GM12878 (cell line): ENCODE measurements around the gene POLD4. TPM values are rescaled to one million over a fixed set of nuclear protein-coding genes. Genes with fewer than 3 reads are reported as not detected.

Source experiments
- ATAC-seq: fragments of 200-7000 bp; cut with Tn5 transposase; 3 replicates; pipeline ENCODE4 v1.9.1; 2020; ENCODE audit warnings: mild to moderate bottlenecking, moderate library complexity
- BruUV-seq: library from RNA; stranded (reverse); fragments of 400-500 nt; replicated peaks from 2 replicates; lab custom pipeline; 2021; lab: Mats Ljungman, UMichigan
- CTCF ChIA-PET: fragments of 300-600 bp; sonication (Branson Sonifier 250); formaldehyde crosslinking; extraction: SDS; loops from one replicate; lab custom pipeline; 2021; ENCODE audit warnings: inconsistent platforms; lab: Yijun Ruan, JAX
- POLR2A ChIA-PET: fragments of 350-600 bp; formaldehyde crosslinking; extraction: SDS; loops from one replicate; lab custom pipeline; 2021; ENCODE audit warnings: inconsistent platforms; lab: Charles Lee
- RAD21 ChIA-PET: fragments of 300-600 bp; sonication (Branson Sonifier 250); formaldehyde crosslinking; loops from one replicate; lab custom pipeline; 2023; ENCODE audit warnings: antibody characterized with exemption; ENCODE audit not compliant: unreplicated experiment; lab: Charles Lee
- SMC1A ChIA-PET: fragments of 300-600 bp; sonication (Branson Sonifier 250); formaldehyde crosslinking; loops from one replicate; lab custom pipeline; 2023; ENCODE audit not compliant: unreplicated experiment, uncharacterized antibody; lab: Charles Lee
- DNase-seq: peaks from one replicate; pipeline ENCODE4 v3.0.0-alpha.2; 2011; ENCODE audit warnings: low read depth, low spot score
- FAIRE-seq: peaks from 3 replicates; lab custom pipeline; 2011; peaks lifted over from hg19 to GRCh38; lab: Jason Lieb, UNC
- H2AFZ ChIP-seq: 2 replicates; pipeline ENCODE4 v1.6.0; 2011; ENCODE audit warnings: low read depth, low read length, control low read depth; ENCODE audit not compliant: control insufficient read depth
- H3K27ac ChIP-seq: 2 replicates; pipeline ENCODE4 v1.5.1; 2011; ENCODE audit warnings: control low read depth; ENCODE audit not compliant: control insufficient read depth, insufficient read depth
- H3K27me3 ChIP-seq, 2 experiments: replicated peaks in 1 of 2; 2 replicates each; pipeline versions ENCODE4 v1.6.0 to v1.6.1; 2011; ENCODE audit warnings: low read length in 1 of 2; ENCODE audit not compliant: control insufficient read depth in 2 of 2, insufficient read depth in 2 of 2
- H3K36me3 ChIP-seq, 2 experiments: 2 replicates each; pipeline ENCODE4 v1.5.1; 2011; ENCODE audit warnings: low read length in 1 of 2; ENCODE audit not compliant: control insufficient read depth in 2 of 2, insufficient read depth in 2 of 2
- H3K4me1 ChIP-seq: 2 replicates; pipeline ENCODE4 v1.6.1; 2011; ENCODE audit warnings: mild to moderate bottlenecking, low read length, moderate library complexity, mixed read lengths; ENCODE audit not compliant: control insufficient read depth, insufficient read depth
- H3K4me2 ChIP-seq: 2 replicates; pipeline ENCODE4 v1.6.0; 2011; ENCODE audit warnings: control low read depth; ENCODE audit not compliant: control insufficient read depth, insufficient read depth
- H3K4me3 ChIP-seq: fragments of 200-600 bp; sonication (generic); 2 replicates; pipeline ENCODE4 v1.5.1; 2016
- H3K79me2 ChIP-seq: 2 replicates; pipeline ENCODE4 v1.6.0; 2011; ENCODE audit warnings: low read length; ENCODE audit not compliant: control insufficient read depth, insufficient read depth
- H3K9ac ChIP-seq: 2 replicates; pipeline ENCODE4 v1.8.0; 2011; ENCODE audit warnings: low read length, control low read depth, mixed read lengths; ENCODE audit not compliant: control insufficient read depth, insufficient read depth
- H3K9me3 ChIP-seq: replicated peaks from 3 replicates; pipeline ENCODE4 v1.5.1; 2011; ENCODE audit warnings: mild to moderate bottlenecking, low read length; ENCODE audit not compliant: control insufficient read depth, insufficient read depth
- H4K20me1 ChIP-seq: 2 replicates; pipeline ENCODE4 v1.6.0; 2011; ENCODE audit not compliant: control insufficient read depth, insufficient read depth
- E2F8 ChIP-seq: fragments of 450-650 bp; IDR thresholded peaks from 2 replicates; pipeline ENCODE4 v1.6.1; 2018; ENCODE audit warnings: mild to moderate bottlenecking, low read depth, moderate library complexity; ENCODE audit not compliant: partially characterized antibody
- HDAC2 ChIP-seq: fragments of 200-600 bp; sonication (generic); IDR thresholded peaks from 2 replicates; pipeline ENCODE4 v1.6.1; 2017
- JUNB ChIP-seq: IDR thresholded peaks from 2 replicates; pipeline ENCODE4 v1.6.1; 2016; ENCODE audit warnings: antibody characterized with exemption, mild to moderate bottlenecking
- LARP7 ChIP-seq: fragments of 450-650 bp; IDR thresholded peaks from 2 replicates; pipeline ENCODE4 v1.6.1; 2017; ENCODE audit warnings: mild to moderate bottlenecking
- MYB ChIP-seq: fragments of 150-350 bp; IDR thresholded peaks from 2 replicates; pipeline ENCODE4 v1.6.1; 2014; ENCODE audit warnings: mild to moderate bottlenecking, low read depth, low read length, borderline replicate concordance
- NR2C1 ChIP-seq: fragments of 450-650 bp; IDR thresholded peaks from 2 replicates; pipeline ENCODE4 v1.6.1; 2017; ENCODE audit warnings: antibody characterized with exemption, mild to moderate bottlenecking, moderate library complexity
- POLR2AphosphoS2 ChIP-seq: IDR thresholded peaks from 2 replicates; pipeline ENCODE4 v1.6.1; 2011; ENCODE audit warnings: low read depth, mild to moderate bottlenecking, low read length, improper control_type of control experiment, moderate library complexity
- SKIL ChIP-seq: fragments of 450-650 bp; IDR thresholded peaks from 2 replicates; pipeline ENCODE4 v1.6.1; 2017; ENCODE audit warnings: mild to moderate bottlenecking, low read depth, inconsistent platforms; ENCODE audit not compliant: poor library complexity, severe bottlenecking
- TCF12 ChIP-seq: IDR thresholded peaks from 2 replicates; pipeline ENCODE4 v1.6.1; 2011; ENCODE audit warnings: low read depth, mild to moderate bottlenecking, low read length
- WGBS: methylation state at CpG from one replicate; pipeline ENCODE4 v1.1.6; 2016; ENCODE audit warnings: low lambda C conversion rate; ENCODE audit not compliant: insufficient replicate concordance, insufficient coverage; ENCODE audit errors: missing lambda C conversion rate; 5-methylcytosine and 5-hydroxymethylcytosine counted together
- in situ Hi-C: fragments of 300-500 bp; cut with MboI; formaldehyde crosslinking; loops from 9 replicates; pipeline ENCODE4 v1.14.3; 2018; ENCODE audit warnings: mixed read lengths
- intact Hi-C: fragments of 100-400 bp; cut with micrococcal nuclease; formaldehyde crosslinking; loops from one replicate; pipeline ENCODE4 v1.14.2; 2022; ENCODE audit not compliant: unreplicated experiment
- polyA plus RNA-seq, 11 experiments: library from polyadenylated mRNA; depleted of rRNA in 4 of 11; unstranded in 6 of 11; stranded (reverse) in 5 of 11; fragments of >200 nt; fragmentation: Nextera tagmentation in 4 of 11; fragmentation: Illumina TruSeq in 1 of 11; extraction: Ambion mirVana in 4 of 11; extraction: Trizol in 1 of 11; gene quantifications; 1 replicate in 1 of 11; 2 replicates in 10 of 11; pipeline versions ENCODE4 v1.2.1 to v1.2.3, GENCODE V29; 2011 to 2016; ENCODE audit warnings: inconsistent platforms in 2 of 11, missing spikeins in 2 of 11, low read depth in 1 of 11
- total RNA-seq, 4 experiments: library from RNA; depleted of rRNA in 3 of 4; stranded (reverse); fragments of >200 nt in 3 of 4; fragmentation: Illumina TruSeq in 1 of 4; extraction: Trizol in 1 of 4; gene quantifications; 2 replicates each; pipeline versions ENCODE4 v1.2.1 to v1.2.3, GENCODE V29; 2013 to 2021

POLD4 gene
- total and polyA plus RNA-seq, 10 of the 15 experiments (the other 5 are each of a cell fraction or from before 2014, with no cell fraction given), result 8.1 to 176 (median 88.1) TPM

- no peak for TF ChIP-seq SKIL
- TF ChIP-seq JUNB, result no peak
- no peak for TF ChIP-seq E2F8
- no peak for TF ChIP-seq NR2C1
Observed at GRCh38 chr11:67311051-67311555, 42.2 kb downstream of the POLD4 start (continued).

GRCh38 chr11:67310246-67311050, 42.9 kb downstream of the POLD4 start:
- FAIRE-seq, result no peak
- H3K4me2 ChIP-seq, result no peak overlapping the region

More at GRCh38 chr11:67310246-67311050, 42.9 kb downstream of the POLD4 start:
- ChIA-PET SMC1A (no interaction called here), RAD21 (interaction anchor here (1.7 kb wide), 1 partner anchor 48 kb away, joined by 4 read pairs; no protein-coding TSS in a partner anchor), CTCF (interaction anchor here (1.2 kb wide), 1 partner anchor 33 kb away, joined by 4 read pairs; no protein-coding TSS in a partner anchor), POLR2A (interaction anchor here (1.1 kb wide), 1 partner anchor 22 kb away, joined by 4 read pairs; no protein-coding TSS in a partner anchor)
- Histone ChIP-seq H3K4me3 (no peak overlapping the region), H4K20me1 (no peaks in the 10 kb centered on the region), H3K27me3 (no peaks in the 10 kb centered on the region), H3K4me1 (no peaks in the 10 kb centered on the region), H3K36me3 (no peaks in the 10 kb centered on the region), H2AFZ (no peak overlapping the region), H3K27ac (no peak overlapping the region), H3K9ac (no peak overlapping the region), H3K9me3 (no peaks in the 10 kb centered on the region), H3K79me2 (no peaks in the 10 kb centered on the region)
- 86% methylated on average over 18 of the region's 19 CpGs for WGBS
- BruUV-seq, result no TSS peak
- TF ChIP-seq POLR2AphosphoS2, result no peak
- no peak for TF ChIP-seq TCF12
- no peak for TF ChIP-seq SKIL
- no peak for TF ChIP-seq HDAC2
- no peak for TF ChIP-seq MYB
- TF ChIP-seq LARP7, result no peak
- intact Hi-C loops (no loop called here), in situ Hi-C loops (no loop called here)
- ATAC-seq (no peak), DNase-seq (no peak)
